HG03442 (cell line): Measurements from ENCODE around the gene YPEL1.
"Not testable (repeated sequence)": the region's sequence is repeated elsewhere in the genome, so short reads cannot be mapped to it uniquely, and the experiment has no call there.

Experiments
- ATAC-seq: cut with Tn5 transposase; IDR thresholded peaks from one replicate; pipeline ENCODE4 v1.9.1; 2021; ENCODE audit warnings: mild to moderate bottlenecking, moderate library complexity; ENCODE audit not compliant: unreplicated experiment

Gene YPEL1

GRCh38 chr22:21701384-21701971 lies 34.1 kb downstream of the YPEL1 start:
- no peak for ATAC-seq

GRCh38 chr22:21700822-21701221 lies 34.8 kb downstream of the YPEL1 start:
- no peak for ATAC-seq

GRCh38 chr22:21699643-21700042 lies 36.0 kb downstream of the YPEL1 start:
- ATAC-seq, result no peak

- no peak for ATAC-seq
These were observed 36.9 kb downstream of the YPEL1 start for GRCh38 chr22:21698430-21699329.

GRCh38 chr22:21697880-21698279 lies 37.7 kb downstream of the YPEL1 start:
- no peak for ATAC-seq

- no peak for ATAC-seq
These were observed 38.4 kb downstream of the YPEL1 start for GRCh38 chr22:21697021-21697771.

- no peak for ATAC-seq
These were observed 39.5 kb downstream of the YPEL1 start for GRCh38 chr22:21696115-21696514.

- no peak for ATAC-seq
These were observed 40.0 kb downstream of the YPEL1 start for GRCh38 chr22:21695430-21696085.

GRCh38 chr22:21694795-21695429 lies 40.7 kb downstream of the YPEL1 start:
- no peak for ATAC-seq

- no peak for ATAC-seq
These were observed 41.2 kb downstream of the YPEL1 start for GRCh38 chr22:21694394-21694793.

GRCh38 chr22:21693999-21694341 lies 41.6 kb downstream of the YPEL1 start:
- ATAC-seq, result no peak

GRCh38 chr22:21693333-21693998 lies 42.1 kb downstream of the YPEL1 start:
- no peak for ATAC-seq

GRCh38 chr22:21692856-21693255 lies 42.7 kb downstream of the YPEL1 start:
- not testable (repeated sequence) for ATAC-seq

- no peak for ATAC-seq
These were observed 43.8 kb downstream of the YPEL1 start for GRCh38 chr22:21691816-21692215.

- ATAC-seq, result no peak
These were observed 45.2 kb downstream of the YPEL1 start for GRCh38 chr22:21690401-21690801.

- no peak for ATAC-seq
These were observed 46.8 kb downstream of the YPEL1 start for GRCh38 chr22:21688706-21689381.

- ATAC-seq, result no peak
These were observed 47.3 kb downstream of the YPEL1 start for GRCh38 chr22:21688341-21688705.

- ATAC-seq, result no peak
These were observed 47.8 kb downstream of the YPEL1 start for GRCh38 chr22:21687685-21688259.

GRCh38 chr22:21686634-21687393 lies 48.8 kb downstream of the YPEL1 start:
- ATAC-seq, result no peak
